ENCODE data around the gene ARPP21.

ARPP21 gene

GRCh38 chr3:35616346-35616745 lies 23.0 kb upstream of the ARPP21 start:
- ChIA-PET POLR2A (no interaction called here), CTCF (no interaction called here)
- Histone ChIP-seq H3K4me1 (ENCODE audit: control insufficient read depth, insufficient read depth, low read length) (no peaks in the 10 kb centered on the region), H3K9me3 (ENCODE audit: control insufficient read depth, insufficient read depth, low read depth, low read length) (no peaks in the 10 kb centered on the region), H3K36me3 (ENCODE audit: control insufficient read depth in 2 of 2, insufficient read depth in 1 of 2, low read length in 2 of 2) (no peaks in the 10 kb centered on the region), H3K27ac (ENCODE audit: extremely low read depth, low read depth, low read length) (no peak overlapping the region), H3K4me3 (ENCODE audit: low read depth, low read length) (no peak overlapping the region)
- TF ChIP-seq AEBP2 (tag by site-specific recombination; IDR thresholded peaks at IDR 0.05; ENCODE audit: borderline replicate concordance) (no peak), HOXC10 (CRISPR knock-in tag; IDR thresholded peaks at IDR 0.05) (no peak), ZNF785 (tag by site-specific recombination; IDR thresholded peaks at IDR 0.05) (no peak), ZBTB49 (tag by site-specific recombination; IDR thresholded peaks at IDR 0.05; ENCODE audit: low read depth) (no peak), ZNF544 (tag by site-specific recombination; IDR thresholded peaks at IDR 0.05) (no peak), ELK4 (IDR thresholded peaks at IDR 0.05; ENCODE audit: borderline replicate concordance, low read depth, low read length) (no peak), ZBTB17 (tag by site-specific recombination; IDR thresholded peaks at IDR 0.05) (no peak), ZBTB44 (tag by site-specific recombination; IDR thresholded peaks at IDR 0.05) (no peak), REST (tag by site-specific recombination; IDR thresholded peaks at IDR 0.05) (no peak), ZNF37A (tag by site-specific recombination; IDR thresholded peaks at IDR 0.05) (no peak), ZNF19 (tag by site-specific recombination; IDR thresholded peaks at IDR 0.05; ENCODE audit: low read depth) (no peak), ZNF391 (tag by site-specific recombination; IDR thresholded peaks at IDR 0.05; ENCODE audit: borderline replicate concordance, low read depth) (no peak), ZNF768 (tag by site-specific recombination; IDR thresholded peaks at IDR 0.05) (no peak), SP3 (tag by site-specific recombination; IDR thresholded peaks at IDR 0.05) (no peak), ZNF112 (tag by site-specific recombination; IDR thresholded peaks at IDR 0.05) (no peak), ZNF121 (tag by site-specific recombination; IDR thresholded peaks at IDR 0.05) (no peak), ZNF626 (tag by site-specific recombination; IDR thresholded peaks at IDR 0.05) (no peak), ZNF366 (tag by site-specific recombination; conservative IDR thresholded peaks at IDR 0.05) (no peak), SP7 (tag by site-specific recombination; IDR thresholded peaks at IDR 0.05) (no peak)
